GM13976 (cell line): ENCODE results near the gene SETDB2.

ENCODE experiments used
- DNase-seq: peaks from one replicate; pipeline ENCODE4 v3.0.0; 2012; ENCODE audit warnings: low spot score
- in situ Hi-C: fragments of 300-500 bp; cut with MboI; formaldehyde crosslinking; loops from one replicate; pipeline ENCODE4 v1.12.0; 2022; ENCODE audit warnings: low sequenced_read_pairs, mixed read lengths, inconsistent platforms; ENCODE audit not compliant: unreplicated experiment
- TF ChIP-seq, protein P1 (sequence below): IDR thresholded peaks from 2 replicates; pipeline ENCODE4 v1.5.1; 2012; ENCODE audit warnings: borderline replicate concordance, mild to moderate bottlenecking; ENCODE audit not compliant: insufficient read depth; ENCODE audit errors: extremely low read depth, missing control alignments, control extremely low read depth

SETDB2 gene

DNA sequence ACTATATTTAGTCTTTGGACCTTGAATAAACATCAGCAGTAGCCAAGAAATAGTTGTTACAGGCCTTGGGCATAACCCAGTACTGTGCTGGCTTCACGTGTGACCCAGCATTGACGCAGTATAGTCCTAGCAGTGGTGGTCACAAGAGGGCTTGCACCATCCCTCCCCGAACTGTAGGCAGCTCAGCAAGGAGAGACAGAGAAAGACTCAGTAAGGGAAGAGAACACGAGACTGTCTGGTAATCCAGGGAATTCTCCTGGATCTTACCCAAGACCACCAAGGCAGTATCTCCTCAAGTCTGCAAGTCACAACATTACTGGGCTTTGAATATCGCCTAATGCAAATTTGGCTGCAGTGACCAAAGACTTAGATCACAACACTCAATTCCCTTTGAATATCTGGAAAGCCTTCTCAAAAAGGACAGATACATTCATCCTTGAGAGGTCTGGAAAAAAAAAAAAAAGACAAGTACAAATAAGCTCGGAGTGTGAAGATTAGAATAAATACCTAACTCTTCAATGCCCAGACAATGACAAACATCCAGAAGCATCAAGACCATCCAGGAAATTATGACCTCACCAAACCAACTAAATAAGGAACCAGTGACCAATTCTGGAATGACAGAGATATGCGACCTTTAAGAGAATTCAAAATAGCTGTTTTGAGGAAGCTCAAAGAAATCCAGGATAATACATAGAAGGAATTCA lies 39.9 kb upstream of the SETDB2 start:
- TF ChIP-seq, protein P1, sequence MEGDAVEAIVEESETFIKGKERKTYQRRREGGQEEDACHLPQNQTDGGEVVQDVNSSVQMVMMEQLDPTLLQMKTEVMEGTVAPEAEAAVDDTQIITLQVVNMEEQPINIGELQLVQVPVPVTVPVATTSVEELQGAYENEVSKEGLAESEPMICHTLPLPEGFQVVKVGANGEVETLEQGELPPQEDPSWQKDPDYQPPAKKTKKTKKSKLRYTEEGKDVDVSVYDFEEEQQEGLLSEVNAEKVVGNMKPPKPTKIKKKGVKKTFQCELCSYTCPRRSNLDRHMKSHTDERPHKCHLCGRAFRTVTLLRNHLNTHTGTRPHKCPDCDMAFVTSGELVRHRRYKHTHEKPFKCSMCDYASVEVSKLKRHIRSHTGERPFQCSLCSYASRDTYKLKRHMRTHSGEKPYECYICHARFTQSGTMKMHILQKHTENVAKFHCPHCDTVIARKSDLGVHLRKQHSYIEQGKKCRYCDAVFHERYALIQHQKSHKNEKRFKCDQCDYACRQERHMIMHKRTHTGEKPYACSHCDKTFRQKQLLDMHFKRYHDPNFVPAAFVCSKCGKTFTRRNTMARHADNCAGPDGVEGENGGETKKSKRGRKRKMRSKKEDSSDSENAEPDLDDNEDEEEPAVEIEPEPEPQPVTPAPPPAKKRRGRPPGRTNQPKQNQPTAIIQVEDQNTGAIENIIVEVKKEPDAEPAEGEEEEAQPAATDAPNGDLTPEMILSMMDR, result no peak
- in situ Hi-C loops, result no loop called here
- no peak for DNase-seq

DNA sequence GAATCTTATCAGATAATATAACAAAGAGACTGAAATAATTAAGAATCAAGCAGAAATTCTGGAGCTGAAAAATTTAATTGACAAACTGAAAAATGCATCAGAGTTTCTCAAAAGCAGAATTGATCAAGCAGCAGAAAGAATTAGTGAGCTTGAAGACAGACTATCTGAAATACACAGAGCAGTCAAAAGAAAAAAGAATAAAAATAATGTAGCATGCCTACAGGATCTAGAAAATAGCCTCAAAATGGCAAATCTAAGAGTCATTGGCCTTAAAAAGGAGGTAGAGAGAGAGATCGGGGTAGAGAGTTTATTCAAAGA lies 39.4 kb upstream of the SETDB2 start:
- TF ChIP-seq, protein P1, result no peak
- DNase-seq, result no peak
- in situ Hi-C loops, result no loop called here

DNA sequence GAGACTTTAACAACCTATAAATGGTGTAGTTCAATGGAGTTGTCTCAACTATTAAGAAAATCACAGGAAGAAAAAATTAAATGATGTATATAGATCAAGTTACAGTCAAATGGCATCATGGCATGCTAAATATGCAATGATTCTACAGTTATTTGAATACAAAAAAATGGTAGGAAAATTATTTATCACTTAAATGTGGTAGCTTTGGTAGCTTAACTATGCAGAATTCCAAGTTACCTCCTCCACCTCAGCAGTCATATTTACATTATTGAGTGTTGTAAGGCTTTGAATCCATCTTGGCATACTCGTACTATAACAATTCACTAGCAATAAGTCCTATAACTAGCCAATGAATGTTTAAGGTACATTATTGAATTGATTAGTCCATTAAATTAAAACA lies 37.0 kb upstream of the SETDB2 start:
- in situ Hi-C loops, result no loop called here
- TF ChIP-seq, protein P1, result no peak
- DNase-seq, result no peak

DNA sequence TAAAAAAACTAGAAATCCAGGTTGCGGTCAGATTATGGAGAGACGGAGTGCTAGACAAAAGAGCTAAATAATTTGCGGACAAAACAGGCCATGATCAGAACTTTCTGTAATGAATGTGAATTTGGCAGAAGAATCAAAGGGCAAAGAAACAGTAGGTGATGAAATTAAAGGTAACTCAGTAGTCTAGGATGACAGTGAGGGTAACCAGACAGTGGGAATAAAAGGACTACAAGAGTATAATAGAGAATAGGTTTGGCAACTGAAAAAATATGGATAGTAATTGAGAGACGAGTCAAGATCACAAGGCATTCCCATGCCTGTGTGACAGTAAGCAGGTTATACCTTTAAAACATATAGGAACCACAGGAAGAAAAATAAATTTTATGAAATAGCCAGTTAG lies 36.1 kb upstream of the SETDB2 start:
- in situ Hi-C loops, result no loop called here
- TF ChIP-seq, protein P1, result no peak
- no peak for DNase-seq

DNA sequence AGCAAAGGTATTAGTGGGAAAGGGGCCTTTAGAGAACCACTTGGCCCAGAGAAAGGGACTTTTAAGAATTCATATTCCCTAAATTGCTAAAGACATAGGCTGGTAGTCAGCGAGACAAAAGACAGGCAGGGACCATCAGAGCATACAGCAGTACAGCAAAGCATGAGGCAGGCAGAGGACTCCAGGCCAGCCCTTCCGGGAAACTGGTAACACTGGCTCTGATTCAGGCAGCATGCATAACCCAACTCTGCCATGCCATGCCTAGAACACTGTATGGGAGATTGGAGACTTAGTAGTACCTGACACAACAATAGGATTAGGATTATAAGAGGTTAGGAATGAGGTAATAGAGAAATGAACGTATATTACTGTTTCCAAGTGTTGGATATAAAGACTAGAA lies 35.1 kb upstream of the SETDB2 start:
- TF ChIP-seq, protein P1, result no peak
- no peak for DNase-seq
- in situ Hi-C loops, result no loop called here

DNA sequence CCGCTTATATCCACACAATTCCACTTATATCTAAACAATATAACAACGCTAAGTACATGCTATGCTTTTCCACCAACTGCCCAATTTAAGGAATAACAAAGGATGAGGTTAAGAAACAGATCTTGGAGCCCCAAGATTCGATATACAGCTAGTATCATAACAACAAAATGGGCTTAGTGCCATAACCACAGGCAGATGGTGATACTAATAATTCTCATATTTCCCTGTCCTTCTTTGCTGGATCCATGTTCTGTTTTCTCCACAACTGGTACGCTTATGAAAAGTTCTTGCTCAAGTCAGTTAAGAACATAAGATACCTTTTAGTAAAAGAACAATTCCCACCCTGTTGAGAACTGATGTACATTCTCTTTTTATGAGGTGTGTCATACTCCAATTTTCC lies 34.1 kb upstream of the SETDB2 start:
- in situ Hi-C loops, result no loop called here
- TF ChIP-seq, protein P1, result no peak
- DNase-seq, result no peak
